ENCODE results near the gene MAX.

GRCh38 chr14:65110525-65110924 is 8.2 kb upstream of the MAX start:
- TF ChIP-seq CTCF (tag by site-specific recombination; IDR thresholded peaks at IDR 0.05) (no peak), ZNF645 (tag by site-specific recombination; IDR thresholded peaks at IDR 0.05) (no peak), PATZ1 (tag by site-specific recombination; IDR thresholded peaks at IDR 0.05) (no peak), ZNF623 (tag by site-specific recombination; IDR thresholded peaks at IDR 0.05) (no peak), OSR2 (tag by site-specific recombination; IDR thresholded peaks at IDR 0.05) (no peak), BCL6B (tag by site-specific recombination; IDR thresholded peaks at IDR 0.05) (no peak), SALL2 (tag by site-specific recombination; IDR thresholded peaks at IDR 0.05; ENCODE audit: borderline replicate concordance) (no peak)
